Measurements from ENCODE around the gene OR5B17. TPM values are rescaled to one million over a fixed set of nuclear protein-coding genes. Genes with fewer than 3 reads are reported as not detected.
"Not testable (repeated sequence)": the region's sequence is repeated elsewhere in the genome, so short reads cannot be mapped to it uniquely, and the experiment has no call there.

OR5B17 gene
- not detected in 2 replicates for total RNA-seq

GRCh38 chr11:58358969-58359368 lies at the start of gene OR5B17:
TSS of gene OR5B17 (minus strand) at chr11:58359069. CDS start at chr11:58359069, 0 bp downstream.
- Histone ChIP-seq H3K36me3 (ENCODE audit: control insufficient read depth, insufficient read depth, low read length) (no peaks in the 10 kb centered on the region), H3K27me3 (ENCODE audit: control insufficient read depth, insufficient read depth, low read length) (no peaks in the 10 kb centered on the region), H3K4me3 (ENCODE audit: low read depth, low read length) (no peak within 1 kb of the TSS)
- TF ChIP-seq, protein P1, sequence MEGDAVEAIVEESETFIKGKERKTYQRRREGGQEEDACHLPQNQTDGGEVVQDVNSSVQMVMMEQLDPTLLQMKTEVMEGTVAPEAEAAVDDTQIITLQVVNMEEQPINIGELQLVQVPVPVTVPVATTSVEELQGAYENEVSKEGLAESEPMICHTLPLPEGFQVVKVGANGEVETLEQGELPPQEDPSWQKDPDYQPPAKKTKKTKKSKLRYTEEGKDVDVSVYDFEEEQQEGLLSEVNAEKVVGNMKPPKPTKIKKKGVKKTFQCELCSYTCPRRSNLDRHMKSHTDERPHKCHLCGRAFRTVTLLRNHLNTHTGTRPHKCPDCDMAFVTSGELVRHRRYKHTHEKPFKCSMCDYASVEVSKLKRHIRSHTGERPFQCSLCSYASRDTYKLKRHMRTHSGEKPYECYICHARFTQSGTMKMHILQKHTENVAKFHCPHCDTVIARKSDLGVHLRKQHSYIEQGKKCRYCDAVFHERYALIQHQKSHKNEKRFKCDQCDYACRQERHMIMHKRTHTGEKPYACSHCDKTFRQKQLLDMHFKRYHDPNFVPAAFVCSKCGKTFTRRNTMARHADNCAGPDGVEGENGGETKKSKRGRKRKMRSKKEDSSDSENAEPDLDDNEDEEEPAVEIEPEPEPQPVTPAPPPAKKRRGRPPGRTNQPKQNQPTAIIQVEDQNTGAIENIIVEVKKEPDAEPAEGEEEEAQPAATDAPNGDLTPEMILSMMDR (IDR thresholded peaks at IDR 0.05; ENCODE audit: insufficient read depth, low read length, poor library complexity, severe bottlenecking), result no peak
- DNase-seq (ENCODE audit: low read depth), result no peak

- H3K4me3 ChIP-seq (ENCODE audit: low read depth, low read length), result no peak within 1 kb of the TSS
- H3K36me3 ChIP-seq (ENCODE audit: control insufficient read depth, insufficient read depth, low read length), result no peaks in the 10 kb centered on the region
- no peak for DNase-seq (ENCODE audit: low read depth)
- TF ChIP-seq, protein P1 (IDR thresholded peaks at IDR 0.05; ENCODE audit: insufficient read depth, low read length, poor library complexity, severe bottlenecking), result no peak
- no peaks in the 10 kb centered on the region for H3K27me3 ChIP-seq (ENCODE audit: control insufficient read depth, insufficient read depth, low read length)
Observed at GRCh38 chr11:58406774-58407173, 47.9 kb upstream of the OR5B17 start, which contains the start of gene OR5B3. TSS of gene OR5B3 (minus strand) at chr11:58406874. CDS start at chr11:58403409, 3,465 bp downstream.

GRCh38 chr11:58399622-58400021 lies 40.8 kb upstream of the OR5B17 start:
- not testable (repeated sequence) for H3K27me3 ChIP-seq (ENCODE audit: control insufficient read depth, insufficient read depth, low read length); DNase-seq (ENCODE audit: low read depth); H3K36me3 ChIP-seq (ENCODE audit: control insufficient read depth, insufficient read depth, low read length); H3K4me3 ChIP-seq (ENCODE audit: low read depth, low read length)

DNA sequence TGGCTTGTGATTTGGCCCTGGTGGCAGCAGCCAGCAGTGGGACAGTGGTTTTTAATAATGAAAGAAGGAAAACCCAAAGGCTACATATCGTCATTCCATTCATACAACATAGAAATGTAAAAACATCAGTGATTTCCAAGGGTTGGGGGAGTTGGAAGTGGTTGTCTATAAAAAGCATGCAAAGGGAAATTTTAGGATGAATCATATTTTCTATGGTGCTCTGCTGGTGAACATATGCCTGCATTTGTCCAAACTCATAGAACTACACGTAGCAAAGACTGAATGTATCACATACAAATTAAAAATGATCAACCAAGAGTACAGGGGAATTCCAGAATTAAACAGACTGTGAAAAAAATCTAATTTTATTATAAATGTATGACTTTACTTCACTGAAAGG lies 36.7 kb upstream of the OR5B17 start:
- no peak for DNase-seq (ENCODE audit: low read depth)
- TF ChIP-seq, protein P1 (IDR thresholded peaks at IDR 0.05; ENCODE audit: insufficient read depth, low read length, poor library complexity, severe bottlenecking), result no peak
- no peaks in the 10 kb centered on the region for H3K36me3 ChIP-seq (ENCODE audit: control insufficient read depth, insufficient read depth, low read length)
- H3K4me3 ChIP-seq (ENCODE audit: low read depth, low read length), result no peak overlapping the region
- H3K27me3 ChIP-seq (ENCODE audit: control insufficient read depth, insufficient read depth, low read length), result no peaks in the 10 kb centered on the region

GRCh38 chr11:58394195-58394594 lies 35.3 kb upstream of the OR5B17 start:
- Histone ChIP-seq H3K4me3 (ENCODE audit: low read depth, low read length) (no peak overlapping the region), H3K27me3 (ENCODE audit: control insufficient read depth, insufficient read depth, low read length) (no peaks in the 10 kb centered on the region), H3K36me3 (ENCODE audit: control insufficient read depth, insufficient read depth, low read length) (no peaks in the 10 kb centered on the region)
- DNase-seq (ENCODE audit: low read depth), result peak; percentile 19
- TF ChIP-seq, protein P1 (IDR thresholded peaks at IDR 0.05; ENCODE audit: insufficient read depth, low read length, poor library complexity, severe bottlenecking), result no peak

DNA sequence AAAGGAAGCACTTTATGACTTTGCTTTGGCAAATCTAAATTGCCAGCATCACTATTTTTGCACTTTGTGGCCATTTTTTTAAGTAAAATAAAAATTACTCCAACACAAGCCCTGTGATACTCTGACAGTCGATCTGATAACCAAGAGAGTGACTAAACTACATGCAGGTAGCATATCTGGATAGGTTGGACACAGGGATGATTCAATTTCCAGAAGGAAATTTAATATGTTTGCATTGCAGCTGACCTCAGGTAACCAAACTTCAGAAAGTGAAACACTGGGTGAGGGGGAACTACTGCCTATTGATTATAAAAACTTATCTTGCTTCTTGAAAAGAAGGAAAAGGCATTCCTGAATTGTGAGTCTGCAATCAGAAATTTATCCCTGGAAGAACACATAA lies 33.9 kb upstream of the OR5B17 start:
- DNase-seq (ENCODE audit: low read depth), result no peak
- H3K36me3 ChIP-seq (ENCODE audit: control insufficient read depth, insufficient read depth, low read length), result no peaks in the 10 kb centered on the region
- no peak overlapping the region for H3K4me3 ChIP-seq (ENCODE audit: low read depth, low read length)
- TF ChIP-seq, protein P1 (IDR thresholded peaks at IDR 0.05; ENCODE audit: insufficient read depth, low read length, poor library complexity, severe bottlenecking), result no peak
- no peaks in the 10 kb centered on the region for H3K27me3 ChIP-seq (ENCODE audit: control insufficient read depth, insufficient read depth, low read length)

Data from kidney epithelial cell (primary cell).